Gastrocnemius medialis (tissue), 4 donors: ENCODE measurements around the gene CDH18. TPM values are rescaled to one million over a fixed set of nuclear protein-coding genes. Genes with fewer than 3 reads are reported as not detected.

Source experiments
- ATAC-seq, 2 donors: fragments of 150-250 bp; one replicate each; pipeline ENCODE4 v1.9.1; 2016
- DNase-seq, 2 donors: peaks; one replicate each; pipeline ENCODE4 v3.0.0-alpha.2; 2019
- H3K27ac ChIP-seq, 4 donors: fragments of 200-600 bp; sonication (generic); 1 replicate in 1 of 4; 2 replicates in 3 of 4; pipeline ENCODE4 v1.5.1; 2016 to 2018; ENCODE audit warnings: mild to moderate bottlenecking in 2 of 4, moderate library complexity in 1 of 4
- H3K27me3 ChIP-seq, 3 donors: fragments of 200-600 bp; sonication (generic) in 2 of 3; 1 replicate in 1 of 3; 2 replicates in 2 of 3; pipeline versions ENCODE4 v1.5.1 to v1.6.0; 2016 to 2019; ENCODE audit warnings: mild to moderate bottlenecking in 1 of 3, moderate library complexity in 1 of 3
- H3K36me3 ChIP-seq, 2 donors: fragments of 200-600 bp; sonication (generic) in 1 of 2; one replicate each; pipeline ENCODE4 v1.5.1; 2017 to 2018
- H3K4me1 ChIP-seq, 2 donors: fragments of 200-600 bp; sonication (generic) in 1 of 2; one replicate each; pipeline ENCODE4 v1.5.1; 2016 to 2017; ENCODE audit warnings: mild to moderate bottlenecking in 2 of 2
- H3K4me3 ChIP-seq, 4 donors: fragments of 200-600 bp; sonication (generic) in 3 of 4; 1 replicate in 1 of 4; 2 replicates in 3 of 4; pipeline ENCODE4 v1.5.1; 2016 to 2019; ENCODE audit warnings: mild to moderate bottlenecking in 2 of 4
- H3K9me3 ChIP-seq, 3 donors: fragments of 200-600 bp; sonication (generic) in 2 of 3; 1 replicate in 1 of 3; 2 replicates in 2 of 3; pipeline ENCODE4 v1.5.1; 2016 to 2019
- CTCF ChIP-seq, 5 experiments: fragments of 450-650 bp in 3 of 5; fragments of 200-600 bp in 2 of 5; sonication (generic) in 2 of 5; IDR thresholded peaks in 4 of 5; conservative IDR thresholded peaks in 1 of 5; 1 replicate in 4 of 5; 2 replicates in 1 of 5; pipeline ENCODE4 v1.5.1; 2016 to 2019; ENCODE audit warnings: antibody characterized with exemption in 5 of 5, mild to moderate bottlenecking in 3 of 5, moderate library complexity in 3 of 5
- POLR2A ChIP-seq, 2 donors: fragments of 450-650 bp; IDR thresholded peaks; one replicate each; pipeline ENCODE4 v1.6.1; 2017; ENCODE audit warnings: antibody characterized with exemption in 2 of 2, mild to moderate bottlenecking in 2 of 2, moderate library complexity in 2 of 2
- in situ Hi-C, 4 donors: fragments of 200-750 bp; cut with MboI; loops; one replicate each; pipeline versions ENCODE4 v1.15.0 to v1.8.0; 2017; ENCODE audit warnings: low sequenced_read_pairs in 4 of 4
- intact Hi-C: fragments of 100-400 bp; cut with DNase I; formaldehyde crosslinking; loops from one replicate; pipeline ENCODE4 v1.15.1; 2023; ENCODE audit warnings: low total_unique reads
- total RNA-seq, 4 donors: library from RNA; depleted of rRNA; stranded (reverse); fragments of >200 nt; gene quantifications; one replicate each; pipeline versions ENCODE4 v1.1.0 to v1.2.3, GENCODE V29; 2016

CDH18 gene
- total RNA-seq, 4 donors from 2014 or later: not detected

- intact Hi-C loops (no loop called here), in situ Hi-C loops (no loop called here)
- no peak overlapping the region for H3K4me3 ChIP-seq
- no peak overlapping the region for H3K27ac ChIP-seq
- H3K27me3 ChIP-seq: no peaks in the 10 kb centered on the region
- H3K36me3 ChIP-seq: no peaks in the 10 kb centered on the region
- no peaks in the 10 kb centered on the region for H3K4me1 ChIP-seq
- DNase-seq (no peak), ATAC-seq (no peak)
- TF ChIP-seq CTCF (IDR thresholded peaks at IDR 0.05 in 4 of 5, conservative IDR thresholded peaks at IDR 0.05 in 1 of 5) (no peak), POLR2A (IDR thresholded peaks at IDR 0.05) (no peak)
- no peaks in the 10 kb centered on the region for H3K9me3 ChIP-seq
Observed at GRCh38 chr5:19771174-19771835, 216.7 kb downstream of the CDH18 start.

- DNase-seq (no peak), ATAC-seq (no peak)
- in situ Hi-C loops: no loop called here
Observed at GRCh38 chr5:19770396-19770795, 217.6 kb downstream of the CDH18 start.

GRCh38 chr5:19767987-19768386 is 220.0 kb downstream of the CDH18 start:
- DNase-seq (no peak), ATAC-seq (no peak)
- Histone ChIP-seq H3K36me3 (no peaks in the 10 kb centered on the region), H3K4me1 (no peaks in the 10 kb centered on the region), H3K9me3 (no peaks in the 10 kb centered on the region), H3K27ac (no peak overlapping the region), H3K27me3 (no peaks in the 10 kb centered on the region), H3K4me3 (no peak overlapping the region)
- in situ Hi-C loops: no loop called here
- TF ChIP-seq POLR2A (IDR thresholded peaks at IDR 0.05) (no peak), CTCF (IDR thresholded peaks at IDR 0.05 in 4 of 5, conservative IDR thresholded peaks at IDR 0.05 in 1 of 5) (no peak)
- intact Hi-C loops: no loop called here

More at GRCh38 chr5:19770396-19770795, 217.6 kb downstream of the CDH18 start:
- no peak for TF ChIP-seq POLR2A (IDR thresholded peaks at IDR 0.05)
- no peak for TF ChIP-seq CTCF (IDR thresholded peaks at IDR 0.05 in 4 of 5, conservative IDR thresholded peaks at IDR 0.05 in 1 of 5)
- intact Hi-C loops: no loop called here
- Histone ChIP-seq H3K9me3 (no peaks in the 10 kb centered on the region), H3K27ac (no peak overlapping the region), H3K4me3 (no peak overlapping the region), H3K4me1 (no peaks in the 10 kb centered on the region), H3K27me3 (no peaks in the 10 kb centered on the region), H3K36me3 (no peaks in the 10 kb centered on the region)

- no peak for TF ChIP-seq POLR2A (IDR thresholded peaks at IDR 0.05)
- no peak for TF ChIP-seq CTCF (IDR thresholded peaks at IDR 0.05 in 4 of 5, conservative IDR thresholded peaks at IDR 0.05 in 1 of 5)
- intact Hi-C loops: no loop called here
- no peak for DNase-seq
- Histone ChIP-seq H3K4me3 (no peak overlapping the region), H3K9me3 (no peaks in the 10 kb centered on the region), H3K27ac (no peak overlapping the region), H3K4me1 (no peaks in the 10 kb centered on the region), H3K36me3 (no peaks in the 10 kb centered on the region), H3K27me3 (no peaks in the 10 kb centered on the region)
- in situ Hi-C loops: no loop called here
- ATAC-seq: no peak
Observed at GRCh38 chr5:19753579-19753978, 234.4 kb downstream of the CDH18 start.

GRCh38 chr5:19751326-19751725 is 236.7 kb downstream of the CDH18 start:
- Histone ChIP-seq H3K36me3 (no peaks in the 10 kb centered on the region), H3K27ac (no peak overlapping the region), H3K4me3 (no peak overlapping the region), H3K4me1 (no peaks in the 10 kb centered on the region), H3K9me3 (no peaks in the 10 kb centered on the region), H3K27me3 (no peaks in the 10 kb centered on the region)
- in situ Hi-C loops: no loop called here
- ATAC-seq: no peak
- DNase-seq: no peak
- intact Hi-C loops: no loop called here
- TF ChIP-seq CTCF (IDR thresholded peaks at IDR 0.05 in 4 of 5, conservative IDR thresholded peaks at IDR 0.05 in 1 of 5) (no peak), POLR2A (IDR thresholded peaks at IDR 0.05) (no peak)
